22Rv1 (cell line): ENCODE data around the gene AKNA.

ENCODE experiments used
- H3K27ac ChIP-seq: fragments of 450-650 bp; 2 replicates; pipeline ENCODE4 v1.5.1; 2017
- ZFX ChIP-seq: fragments of 450-650 bp; IDR thresholded peaks from 2 replicates; pipeline ENCODE4 v1.6.1; 2017; ENCODE audit warnings: antibody characterized with exemption, borderline replicate concordance
- TF ChIP-seq, protein P1 (sequence below): fragments of 450-650 bp; IDR thresholded peaks from 2 replicates; pipeline ENCODE4 v1.5.1; 2017; ENCODE audit warnings: mild to moderate bottlenecking

The AKNA gene

DNA sequence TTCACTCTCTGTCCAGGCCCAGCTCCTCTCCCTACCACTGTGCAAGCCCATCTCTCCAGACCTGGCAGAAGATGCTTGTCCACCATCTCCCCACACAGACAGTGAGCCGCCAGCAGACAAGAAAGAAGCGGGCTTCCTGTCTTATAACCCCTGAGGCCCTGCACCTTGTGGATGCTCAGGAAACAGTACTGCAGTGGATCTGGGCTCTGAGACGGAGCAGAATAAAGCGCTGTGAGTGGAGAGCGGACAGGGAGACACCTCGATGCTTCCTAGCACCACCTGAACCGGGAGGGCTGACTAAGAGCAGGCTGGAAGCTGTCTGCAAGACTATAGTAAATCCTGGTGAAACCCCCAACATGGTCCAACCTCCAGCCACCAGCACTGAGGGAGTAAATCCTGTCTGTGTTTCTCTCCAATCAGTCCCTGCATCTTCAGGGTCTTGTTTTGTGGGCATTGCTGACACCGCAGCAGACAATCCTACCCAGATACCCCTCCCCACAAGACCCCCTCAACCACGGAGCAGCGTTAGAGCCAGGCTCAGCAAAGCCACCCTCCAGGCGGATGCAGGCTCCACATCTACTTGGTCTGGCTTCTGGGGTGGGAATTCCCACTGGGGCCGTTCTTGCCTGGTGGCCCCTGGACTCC lies 39.4 kb downstream of the AKNA start:
- H3K27ac ChIP-seq = no peak overlapping the region

DNA sequence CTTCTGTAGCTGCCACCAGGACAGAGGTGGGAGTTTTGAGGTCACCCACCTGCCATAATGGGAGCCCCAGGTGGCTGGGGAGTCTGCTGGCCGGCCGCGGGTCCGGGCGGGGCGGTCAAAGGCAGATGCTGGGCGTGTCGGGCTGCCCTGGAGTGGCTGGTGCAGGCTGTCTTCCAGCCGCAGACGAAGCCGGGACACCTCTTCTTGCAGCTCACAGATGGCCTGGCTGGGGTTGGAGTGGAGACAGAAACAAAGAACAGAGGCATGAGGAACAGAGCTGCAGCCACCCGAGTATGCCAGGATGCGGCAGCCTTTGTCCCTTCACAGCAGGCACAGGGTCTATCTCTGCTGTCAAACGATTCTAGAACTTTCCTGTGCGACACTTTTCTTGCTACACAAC lies 40.1 kb downstream of the AKNA start:
- no peak overlapping the region for H3K27ac ChIP-seq
- TF ChIP-seq, protein P1, sequence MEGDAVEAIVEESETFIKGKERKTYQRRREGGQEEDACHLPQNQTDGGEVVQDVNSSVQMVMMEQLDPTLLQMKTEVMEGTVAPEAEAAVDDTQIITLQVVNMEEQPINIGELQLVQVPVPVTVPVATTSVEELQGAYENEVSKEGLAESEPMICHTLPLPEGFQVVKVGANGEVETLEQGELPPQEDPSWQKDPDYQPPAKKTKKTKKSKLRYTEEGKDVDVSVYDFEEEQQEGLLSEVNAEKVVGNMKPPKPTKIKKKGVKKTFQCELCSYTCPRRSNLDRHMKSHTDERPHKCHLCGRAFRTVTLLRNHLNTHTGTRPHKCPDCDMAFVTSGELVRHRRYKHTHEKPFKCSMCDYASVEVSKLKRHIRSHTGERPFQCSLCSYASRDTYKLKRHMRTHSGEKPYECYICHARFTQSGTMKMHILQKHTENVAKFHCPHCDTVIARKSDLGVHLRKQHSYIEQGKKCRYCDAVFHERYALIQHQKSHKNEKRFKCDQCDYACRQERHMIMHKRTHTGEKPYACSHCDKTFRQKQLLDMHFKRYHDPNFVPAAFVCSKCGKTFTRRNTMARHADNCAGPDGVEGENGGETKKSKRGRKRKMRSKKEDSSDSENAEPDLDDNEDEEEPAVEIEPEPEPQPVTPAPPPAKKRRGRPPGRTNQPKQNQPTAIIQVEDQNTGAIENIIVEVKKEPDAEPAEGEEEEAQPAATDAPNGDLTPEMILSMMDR = no peak
- TF ChIP-seq ZFX = no peak

More for the DNA sequence above, 39.4 kb downstream of the AKNA start:
- TF ChIP-seq, protein P1 = no peak

DNA sequence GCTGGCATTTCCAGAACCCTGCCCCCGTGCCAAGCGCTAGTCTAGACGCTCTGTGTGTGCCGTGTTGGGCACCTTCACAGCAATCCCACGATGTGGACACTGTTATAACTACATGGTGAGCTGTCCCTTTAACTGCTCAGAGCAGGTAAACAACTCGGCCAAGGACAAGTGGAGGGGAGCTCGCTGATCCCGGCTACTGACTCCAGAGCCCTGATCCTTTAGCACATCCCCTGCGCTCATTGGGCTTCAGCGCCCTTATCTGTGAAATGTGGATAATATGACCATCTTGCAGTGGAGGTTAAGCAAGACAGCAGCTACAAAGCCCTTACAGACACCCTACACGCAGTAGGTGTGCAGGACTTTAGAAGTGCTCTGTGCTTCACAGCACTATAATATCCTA lies 41.6 kb downstream of the AKNA start:
- H3K27ac ChIP-seq = no peak overlapping the region
- TF ChIP-seq, protein P1 = no peak

DNA sequence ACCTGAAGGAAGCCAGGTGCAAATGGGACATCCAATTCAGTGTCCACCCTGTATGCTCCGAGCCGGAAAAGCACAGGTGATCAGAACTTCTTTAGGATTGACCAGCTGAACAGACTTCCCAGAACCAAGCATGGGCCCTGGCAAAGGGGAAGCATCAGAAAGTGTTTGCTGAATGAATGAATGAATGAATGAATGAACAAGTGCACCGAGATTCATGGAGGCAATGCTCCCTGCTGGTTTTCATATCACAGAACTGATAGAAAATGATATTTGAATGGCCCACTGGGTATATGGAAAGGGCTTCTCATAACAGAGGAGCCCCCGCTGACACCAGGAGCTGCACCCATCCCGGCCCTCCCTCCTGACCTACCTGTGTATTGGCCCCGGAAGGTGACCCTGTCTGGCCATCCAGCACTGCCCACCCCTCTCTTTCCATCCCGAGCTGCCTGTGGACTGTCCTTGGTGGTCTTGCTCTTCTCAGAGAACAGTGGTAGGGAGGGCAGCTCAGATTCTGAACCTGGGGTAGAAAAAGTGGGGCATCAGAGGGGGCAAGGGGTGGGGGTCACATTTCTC lies 42.2 kb downstream of the AKNA start:
- TF ChIP-seq, protein P1 = no peak
- no peak for TF ChIP-seq ZFX

GRCh38 chr9:114344692-114345091 lies 43.1 kb downstream of the AKNA start:
- TF ChIP-seq, protein P1 = no peak
- H3K27ac ChIP-seq = no peak overlapping the region

More for the DNA sequence above, 42.2 kb downstream of the AKNA start:
- no peak overlapping the region for H3K27ac ChIP-seq

DNA sequence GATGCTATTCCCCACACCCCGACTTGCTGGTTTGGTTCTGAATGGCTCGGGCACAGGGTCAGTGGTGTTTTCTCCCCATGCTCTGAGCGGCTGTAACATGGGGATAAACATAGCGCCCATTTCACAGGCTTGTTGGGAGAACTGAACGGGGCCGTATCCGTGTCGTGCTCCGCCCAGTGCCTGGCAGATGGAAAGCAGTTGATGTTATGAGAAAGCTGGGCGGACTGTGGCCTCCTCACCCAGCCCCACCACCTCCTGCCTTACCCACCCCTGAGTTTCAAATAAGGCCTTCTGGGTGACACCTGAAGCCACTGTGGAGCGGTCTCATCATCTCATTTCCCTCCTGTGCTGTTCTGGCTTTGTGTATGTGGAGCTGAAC lies 43.6 kb downstream of the AKNA start:
- H3K27ac ChIP-seq = no peak overlapping the region
- TF ChIP-seq, protein P1 = no peak
- no peak for TF ChIP-seq ZFX

DNA sequence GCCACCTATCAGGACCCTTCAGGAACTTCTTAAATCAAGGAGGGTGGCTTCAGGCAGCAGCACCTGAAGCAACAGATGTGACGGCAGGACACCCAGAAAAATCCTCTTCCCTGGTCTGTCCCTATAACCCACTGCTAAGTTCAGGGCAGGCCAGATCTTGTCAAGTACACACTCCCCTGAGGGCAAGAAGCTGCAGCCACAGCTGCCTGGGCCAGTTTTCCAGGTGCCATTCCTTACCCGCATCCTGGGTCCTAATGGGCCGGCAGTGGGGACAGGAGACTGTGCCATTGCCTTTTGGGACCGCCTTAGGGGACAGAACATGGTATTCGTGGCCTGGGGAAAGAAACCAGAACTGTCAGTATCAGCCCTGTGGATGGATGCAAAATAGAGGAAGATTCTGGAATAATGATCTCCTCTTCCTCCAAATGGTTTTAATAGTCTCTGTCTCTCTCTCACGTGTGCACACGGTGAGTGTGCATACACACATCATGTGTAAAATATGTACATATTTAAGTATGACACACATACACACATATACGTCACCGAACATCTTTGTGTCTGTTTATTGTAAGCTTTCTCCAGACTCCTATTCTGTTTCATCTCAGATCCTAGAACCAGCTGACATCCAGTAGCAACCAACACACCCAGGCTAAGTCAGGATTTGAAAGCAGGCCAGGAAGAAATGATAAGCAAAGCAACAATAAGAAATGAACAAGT lies 44.2 kb downstream of the AKNA start:
- H3K27ac ChIP-seq = no peak overlapping the region
- no peak for TF ChIP-seq ZFX
- TF ChIP-seq, protein P1 = no peak
